ENCODE results near the gene BLNK.

The BLNK gene

GRCh38 chr10:96287392-96288105 is 16.2 kb upstream of the BLNK start:
- DNase-seq: no peak

- no peak for DNase-seq
Observed at GRCh38 chr10:96285331-96285752, 14.0 kb upstream of the BLNK start.

GRCh38 chr10:96283756-96284155 is 12.4 kb upstream of the BLNK start:
- DNase-seq: no peak

DNA sequence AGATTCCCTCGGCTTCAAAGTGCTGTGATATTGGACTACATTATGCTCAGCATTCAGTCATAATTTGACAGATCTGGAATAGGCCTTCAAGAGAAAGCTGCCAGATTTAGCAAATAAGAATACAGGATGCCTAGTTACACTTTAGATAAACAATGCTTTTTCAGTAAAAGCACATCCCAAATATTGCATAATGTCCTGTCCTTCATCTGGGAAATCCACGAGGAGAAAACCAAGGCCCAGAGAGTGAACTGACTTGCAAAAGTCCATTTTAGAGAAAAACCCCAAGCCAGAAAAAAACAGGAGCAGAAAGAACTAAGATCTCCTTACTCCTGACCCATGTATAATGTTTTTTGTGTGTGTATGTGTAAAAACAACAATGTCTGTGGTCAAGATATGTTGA is 12.0 kb upstream of the BLNK start:
- DNase-seq: no peak

GRCh38 chr10:96281444-96282029 is 10.2 kb upstream of the BLNK start:
- DNase-seq: no peak

DNA sequence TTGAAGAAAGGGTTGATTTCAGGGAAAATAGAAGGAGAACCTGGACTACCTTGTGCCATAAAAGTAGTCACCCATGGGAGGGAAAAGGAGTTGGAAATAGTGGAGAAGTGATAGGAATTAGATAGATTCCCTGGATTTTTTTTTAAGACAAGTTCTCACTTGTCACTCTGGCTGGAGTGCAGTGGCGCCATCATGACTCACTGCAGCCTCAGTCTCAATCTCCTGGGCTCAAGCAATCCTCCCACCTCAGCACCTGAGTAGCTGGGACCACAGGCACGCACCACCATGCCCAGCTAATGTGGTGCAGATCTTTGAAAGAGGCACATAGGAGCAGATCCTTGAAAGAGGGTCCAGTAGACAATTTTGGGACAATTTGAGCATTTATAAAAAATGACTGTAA is 9.5 kb upstream of the BLNK start:
- DNase-seq: no peak

- DNase-seq: no peak
Observed at GRCh38 chr10:96279191-96279641, 7.8 kb upstream of the BLNK start.

GRCh38 chr10:96276831-96277230 is 5.5 kb upstream of the BLNK start:
- no peak for DNase-seq

DNA sequence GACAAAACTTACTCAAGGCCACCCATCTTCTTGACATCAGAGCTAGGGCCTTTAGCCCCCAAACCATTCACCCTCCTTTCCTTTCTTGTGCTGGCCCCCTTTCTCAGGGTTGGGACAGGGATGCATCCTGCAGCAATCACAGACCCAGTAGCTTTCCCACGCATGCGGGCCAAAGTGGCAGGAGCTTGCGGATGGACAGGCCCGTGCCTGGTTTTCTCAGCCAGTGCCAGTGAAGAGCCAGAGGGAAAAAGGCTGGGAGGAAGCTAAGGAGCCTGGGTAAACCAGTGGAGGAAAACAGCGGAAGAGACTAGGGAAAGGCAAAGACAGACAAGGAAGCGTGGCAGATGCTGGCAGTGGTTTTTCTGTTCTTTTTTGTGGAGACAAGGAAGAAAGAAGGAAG is 5.1 kb upstream of the BLNK start:
- DNase-seq: no peak

DNA sequence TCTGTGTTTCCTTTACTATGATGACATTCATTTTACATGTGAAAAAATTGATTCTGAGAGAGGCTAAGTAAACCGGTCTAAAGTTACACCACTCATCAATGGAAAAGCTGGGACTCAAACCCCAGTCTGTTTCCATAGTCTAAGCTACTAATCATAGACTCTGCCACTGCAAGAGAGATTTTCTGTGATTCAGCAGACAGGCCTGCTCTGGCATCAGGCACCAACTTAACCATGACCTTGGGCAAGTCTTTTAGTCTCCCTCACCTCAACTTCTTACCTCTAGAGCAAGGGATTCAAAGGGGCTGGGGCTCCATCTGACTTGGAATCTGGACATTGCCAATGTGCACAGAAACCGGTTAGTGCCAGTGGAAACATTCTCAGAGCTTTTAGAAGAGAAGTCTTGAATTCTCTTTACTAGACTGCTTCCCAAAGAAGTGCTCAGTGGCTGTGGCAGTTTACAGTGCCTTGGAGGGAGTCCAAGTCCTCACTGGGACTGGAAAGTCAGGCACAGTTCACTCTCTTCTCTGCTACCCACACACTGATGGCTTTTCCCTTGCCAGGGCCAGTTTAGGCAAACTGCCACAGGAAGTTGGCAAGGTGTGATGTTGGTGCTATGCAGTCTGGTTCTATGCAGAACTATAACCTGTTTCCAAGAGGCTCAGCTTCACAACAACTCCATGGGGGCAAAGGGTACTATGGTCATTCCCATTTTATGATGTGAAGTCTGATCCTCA is 4.5 kb upstream of the BLNK start:
- no peak for DNase-seq

DNA sequence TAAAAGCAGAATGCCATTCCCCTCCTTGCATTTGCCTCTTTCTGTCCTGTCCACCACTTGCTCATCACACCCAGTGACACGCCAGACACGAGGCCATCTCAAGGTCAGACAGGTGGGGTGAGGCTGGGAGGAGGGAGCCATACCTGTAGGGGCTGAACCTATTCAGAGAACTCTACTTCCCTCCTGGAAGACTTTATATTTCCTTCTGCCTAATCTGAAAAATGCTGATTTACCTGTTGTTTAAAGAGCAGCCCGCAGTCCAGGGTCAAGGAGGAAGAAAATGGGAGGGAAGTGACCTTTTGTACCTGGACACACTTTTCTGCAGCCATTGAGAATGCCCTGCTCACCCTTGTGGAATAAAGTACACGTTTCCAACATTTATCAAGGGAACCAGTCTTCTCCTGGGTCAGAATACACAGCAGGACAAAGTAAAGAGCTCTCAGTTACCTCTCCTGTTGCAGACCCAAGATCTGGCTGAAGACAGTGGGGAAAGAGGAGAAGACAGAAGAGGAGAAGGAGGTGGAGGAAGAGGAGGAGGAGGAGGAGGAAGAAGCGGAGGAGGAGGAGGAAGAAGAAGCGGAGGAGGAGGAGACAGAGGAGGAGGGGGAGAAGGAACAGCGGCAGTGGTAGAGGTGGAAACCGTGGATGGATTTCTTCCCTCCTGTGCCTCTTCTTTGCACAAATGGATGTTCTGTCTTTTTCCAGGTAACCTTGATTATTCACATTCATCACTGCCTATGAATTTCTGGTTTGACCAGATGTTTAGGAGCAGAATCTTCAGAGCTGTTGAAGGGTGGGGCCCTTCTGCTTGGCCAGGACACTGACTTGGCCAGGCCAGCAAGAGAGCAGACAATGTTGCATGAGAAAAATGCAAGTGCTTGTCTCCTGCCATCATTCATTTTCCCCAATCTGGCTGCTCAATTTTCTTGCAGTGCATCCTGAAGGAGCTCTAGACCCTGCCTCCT is 1.2 kb upstream of the BLNK start:
- DNase-seq: no peak

DNA sequence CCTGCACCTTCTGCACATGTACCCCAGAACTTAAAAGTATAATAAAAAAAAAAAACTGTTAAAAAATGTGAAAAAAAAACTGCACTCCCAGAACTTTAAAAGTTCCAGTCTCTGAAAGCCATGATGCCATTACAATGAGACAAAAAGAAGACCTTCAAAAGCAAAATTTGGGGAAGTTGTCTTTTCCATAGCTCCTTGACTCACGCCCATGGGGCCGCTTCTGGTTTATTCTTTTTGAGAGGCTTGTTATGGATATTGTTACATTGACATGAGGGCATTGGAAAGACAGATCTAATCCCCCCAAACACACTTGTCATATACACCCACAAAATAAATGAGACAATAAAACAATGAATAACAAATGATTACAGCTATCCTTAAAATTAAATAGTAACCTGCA is 798 bp downstream of the BLNK start:
- DNase-seq: no peak

GRCh38 chr10:96269438-96270300 is 1.7 kb downstream of the BLNK start:
- DNase-seq: no peak

- no peak for DNase-seq
Observed at GRCh38 chr10:96268341-96268909, 2.9 kb downstream of the BLNK start.

- DNase-seq: no peak
Observed at GRCh38 chr10:96267234-96267705, 4.1 kb downstream of the BLNK start.

DNA sequence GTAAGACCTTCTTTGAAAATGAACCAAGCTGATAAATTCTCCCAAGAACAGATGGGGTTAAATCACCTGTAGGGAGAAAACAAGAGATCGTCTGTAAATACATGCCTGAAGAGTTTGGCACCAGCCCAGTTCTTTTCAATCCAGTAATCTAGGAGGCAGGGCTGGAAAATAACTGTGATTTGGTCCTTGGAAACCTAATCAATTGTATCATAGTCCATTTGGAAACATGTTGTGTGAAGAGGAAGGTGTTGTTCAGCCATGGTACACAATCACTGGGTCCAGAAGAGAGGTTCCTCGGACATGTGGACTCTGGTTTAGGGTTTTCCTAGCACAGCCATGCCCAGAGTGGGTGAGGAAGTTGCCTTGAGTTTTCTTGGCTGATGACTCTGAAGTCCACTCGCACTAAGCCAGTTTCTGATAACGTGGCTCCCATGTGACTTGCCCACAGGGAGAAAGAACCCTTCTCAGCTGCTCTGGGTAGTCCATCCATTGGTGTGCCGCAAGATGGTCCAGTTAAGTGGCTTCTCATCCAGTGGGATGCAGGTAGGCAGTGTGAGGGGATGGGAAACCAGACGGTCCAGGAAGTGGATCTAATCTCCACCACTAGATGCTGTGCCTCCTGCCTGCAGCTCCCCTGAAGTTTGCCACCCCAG is 5.1 kb downstream of the BLNK start:
- no peak for DNase-seq

GRCh38 chr10:96264938-96265337 is 6.4 kb downstream of the BLNK start:
- no peak for DNase-seq

DNA sequence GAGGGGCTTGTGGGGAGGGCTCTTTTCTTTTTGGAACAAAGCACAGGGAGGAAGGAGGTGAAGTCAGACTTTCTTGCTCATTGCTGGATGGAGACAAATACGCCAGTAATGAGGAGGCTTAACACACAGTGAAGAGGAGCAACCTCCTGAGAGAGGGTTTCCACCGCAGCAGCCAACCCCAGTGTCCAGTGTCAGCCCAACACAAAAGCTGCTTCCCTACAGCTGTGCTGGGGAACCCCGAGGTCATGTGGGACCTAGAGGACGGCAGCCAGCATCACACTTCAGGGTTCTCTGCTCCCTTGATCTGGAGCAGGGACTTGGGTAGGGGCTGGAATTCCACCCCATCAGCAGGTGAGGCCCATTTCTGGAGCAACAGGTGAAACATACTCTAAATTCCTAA is 7.7 kb downstream of the BLNK start:
- DNase-seq: no peak

DNA sequence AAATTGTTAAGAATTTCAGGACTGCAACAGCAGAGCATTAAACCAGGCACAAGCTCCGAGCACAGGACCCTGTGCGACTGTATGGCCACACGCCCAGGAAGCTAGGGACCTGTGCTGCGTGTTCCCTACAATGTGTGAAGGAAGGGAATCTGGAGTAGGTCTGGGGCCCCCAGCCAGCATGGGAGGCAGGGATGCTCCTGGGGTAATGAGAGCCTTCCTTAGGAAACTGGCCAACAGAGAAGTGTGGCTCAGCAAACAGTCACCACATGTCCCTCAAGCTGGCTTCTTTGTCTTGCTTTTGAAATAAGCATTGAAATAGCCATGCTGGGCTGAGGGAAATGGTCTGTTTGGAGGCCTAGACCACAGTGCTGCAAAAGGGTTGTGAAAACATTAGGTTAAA is 8.2 kb downstream of the BLNK start:
- no peak for DNase-seq

GRCh38 chr10:96261930-96262329 is 9.4 kb downstream of the BLNK start:
- no peak for DNase-seq

GRCh38 chr10:96261132-96261531 is 10.2 kb downstream of the BLNK start:
- no peak for DNase-seq

Data from activated naive CD4-positive, alpha-beta T cell (primary cell).